Kasumi-1 (cell line): ENCODE measurements around the gene FNDC7.
"Not testable (repeated sequence)": the region's sequence is repeated elsewhere in the genome, so short reads cannot be mapped to it uniquely, and the experiment has no call there.

ENCODE experiments used
- DNase-seq, 2 experiments: peaks; one replicate each; lab custom pipeline; 2025; lab: John Stamatoyannopoulos, UW

Gene FNDC7

GRCh38 chr1:108699375-108700332, 13.1 kb upstream of the FNDC7 start:
- DNase-seq = no peak

- no peak for DNase-seq
Observed at GRCh38 chr1:108701176-108701849, 11.4 kb upstream of the FNDC7 start.

GRCh38 chr1:108702109-108702508, 10.6 kb upstream of the FNDC7 start:
- DNase-seq = not testable (repeated sequence)

- no peak for DNase-seq
Observed at GRCh38 chr1:108703939-108704338, 8.8 kb upstream of the FNDC7 start.

- no peak for DNase-seq
Observed at GRCh38 chr1:108704496-108704895, 8.2 kb upstream of the FNDC7 start.

GRCh38 chr1:108706643-108707042, 6.1 kb upstream of the FNDC7 start:
- DNase-seq = no peak

GRCh38 chr1:108708691-108709660, 3.7 kb upstream of the FNDC7 start:
- DNase-seq = peak; percentile 25 to 52

GRCh38 chr1:108715932-108716331, 3.2 kb downstream of the FNDC7 start:
- DNase-seq = no peak

GRCh38 chr1:108716437-108717230, 3.9 kb downstream of the FNDC7 start:
- no peak for DNase-seq

- no peak for DNase-seq
Observed at GRCh38 chr1:108717774-108718316, 5.1 kb downstream of the FNDC7 start.

GRCh38 chr1:108718927-108719655, 6.4 kb downstream of the FNDC7 start:
- DNase-seq = no peak

GRCh38 chr1:108719656-108720435, 7.1 kb downstream of the FNDC7 start:
- DNase-seq = no peak

- no peak for DNase-seq
Observed at GRCh38 chr1:108722292-108722691, 9.6 kb downstream of the FNDC7 start.

- no peak for DNase-seq
Observed at GRCh38 chr1:108725906-108726305, 13.2 kb downstream of the FNDC7 start.

- no peak for DNase-seq
Observed at GRCh38 chr1:108728327-108728923, 15.7 kb downstream of the FNDC7 start.

- no peak for DNase-seq
Observed at GRCh38 chr1:108729481-108729880, 16.8 kb downstream of the FNDC7 start.

- DNase-seq = no peak
Observed at GRCh38 chr1:108732398-108732797, 19.7 kb downstream of the FNDC7 start.

- no peak for DNase-seq
Observed at GRCh38 chr1:108734171-108734865, 21.6 kb downstream of the FNDC7 start.
